AG08396 (cell line): Measurements from ENCODE around the gene ASPN.
A peak's percentile ranks its signal among the peaks of the same experiment; 100 is the strongest.

Source experiments
- DNase-seq: peaks from one replicate; pipeline ENCODE4 v3.0.0; 2012; ENCODE audit warnings: low spot score, mixed read lengths

ASPN gene

GRCh38 chr9:92504881-92505280 is 22.6 kb upstream of the ASPN start:
- DNase-seq: no peak

- DNase-seq: no peak
These were observed 20.9 kb upstream of the ASPN start for GRCh38 chr9:92503156-92503555.

GRCh38 chr9:92501671-92502393 is 19.5 kb upstream of the ASPN start:
- DNase-seq: peak; percentile 49

GRCh38 chr9:92500725-92501124 is 18.4 kb upstream of the ASPN start:
- DNase-seq: no peak

- DNase-seq: no peak
These were observed 17.4 kb upstream of the ASPN start for GRCh38 chr9:92499701-92500100.

GRCh38 chr9:92496396-92497176 is 14.3 kb upstream of the ASPN start:
- no peak for DNase-seq

- no peak for DNase-seq
These were observed 12.6 kb upstream of the ASPN start for GRCh38 chr9:92494856-92495255.

GRCh38 chr9:92493749-92494387 is 11.6 kb upstream of the ASPN start:
- no peak for DNase-seq

GRCh38 chr9:92492781-92493401 is 10.6 kb upstream of the ASPN start:
- no peak for DNase-seq

GRCh38 chr9:92488681-92489550 is 6.6 kb upstream of the ASPN start:
- DNase-seq: no peak

- DNase-seq: no peak
These were observed 4.1 kb upstream of the ASPN start for GRCh38 chr9:92486371-92486770.

- DNase-seq: no peak
These were observed 2.3 kb upstream of the ASPN start for GRCh38 chr9:92484563-92484962.

- no peak for DNase-seq
These were observed 1.6 kb upstream of the ASPN start for GRCh38 chr9:92483627-92484545.

- DNase-seq: no peak
These were observed 499 bp upstream of the ASPN start for GRCh38 chr9:92482805-92483204.

GRCh38 chr9:92480986-92481633 is 1.2 kb downstream of the ASPN start:
- DNase-seq: no peak

GRCh38 chr9:92480291-92480771 is 2.0 kb downstream of the ASPN start:
- DNase-seq: no peak

- no peak for DNase-seq
These were observed 3.0 kb downstream of the ASPN start for GRCh38 chr9:92479346-92479745.

- DNase-seq: no peak
These were observed 3.5 kb downstream of the ASPN start for GRCh38 chr9:92478783-92479182.

- DNase-seq: no peak
These were observed 5.3 kb downstream of the ASPN start for GRCh38 chr9:92476962-92477361.

- DNase-seq: no peak
These were observed 7.7 kb downstream of the ASPN start for GRCh38 chr9:92474587-92474986.
